ENCODE measurements around the gene TOP2A. TPM values are rescaled to one million over a fixed set of nuclear protein-coding genes. Genes with fewer than 3 reads are reported as not detected.
A peak's percentile ranks its signal among the peaks of the same experiment; 100 is the strongest.

Gene TOP2A
- total and polyA plus RNA-seq, 9 of the 15 experiments (the other 6 are each of a cell fraction or from before 2014, with no cell fraction given): 133 to 347 (median 259) TPM

GRCh38 chr17:40437095-40437732 is 19.5 kb upstream of the TOP2A start (continued):
- TF ChIP-seq ELK3 (CRISPR knock-in tag; IDR thresholded peaks at IDR 0.05) (no peak), ESRRA (IDR thresholded peaks at IDR 0.05; ENCODE audit: borderline replicate concordance, low read depth) (0 out of 2 replicates have a peak, but pooled peaks have one; percentile 15), NCOA4 (IDR thresholded peaks at IDR 0.05; ENCODE audit: partially characterized antibody) (no peak), IFI16 (CRISPR knock-in tag; IDR thresholded peaks at IDR 0.05) (no peak), KDM4B (IDR thresholded peaks at IDR 0.05; ENCODE audit: borderline replicate concordance in 2 of 2, low read depth in 1 of 2) (no peak), FOS (IDR thresholded peaks at IDR 0.05; ENCODE audit: extremely low read depth, insufficient read length) (no peak), CREM (IDR thresholded peaks at IDR 0.05; ENCODE audit: low read depth) (peak; percentile 59), MTA3 (IDR thresholded peaks at IDR 0.05; ENCODE audit: borderline replicate concordance) (no peak), CBX3 (IDR thresholded peaks at IDR 0.05; ENCODE audit: borderline replicate concordance in 1 of 2, low read length in 2 of 2) (peak in 1 of 2 experiments; percentile 77; a peak in 1 of 3 replicates), TFE3 (CRISPR knock-in tag; IDR thresholded peaks at IDR 0.05) (no peak), ZBTB34 (CRISPR knock-in tag; IDR thresholded peaks at IDR 0.05) (no peak), RBM14 (IDR thresholded peaks at IDR 0.05; ENCODE audit: borderline replicate concordance, insufficient read depth, low read depth, low read length) (no peak), RB1 (IDR thresholded peaks at IDR 0.05; ENCODE audit: low read depth) (0 out of 2 replicates have a peak, but pooled peaks have one; percentile 35), BCOR (IDR thresholded peaks at IDR 0.05) (peak; percentile 97), SMARCA5 (IDR thresholded peaks at IDR 0.05) (peak; percentile 89), SIX5 (IDR thresholded peaks at IDR 0.05; ENCODE audit: borderline replicate concordance in 1 of 2, insufficient read depth in 1 of 2, low read depth in 1 of 2, low read length in 2 of 2) (no peak), XRCC5 (IDR thresholded peaks at IDR 0.05; ENCODE audit: low read depth, low read length) (no peak), ETV1 (tag; conservative IDR thresholded peaks at IDR 0.05; ENCODE audit: low read depth) (peak; percentile 99), PRMT5 (CRISPR knock-in tag; IDR thresholded peaks at IDR 0.05) (no peak), FOXM1 (IDR thresholded peaks at IDR 0.05; ENCODE audit: low read depth) (no peak), FOXM1 (CRISPR knock-in tag; IDR thresholded peaks at IDR 0.05; ENCODE audit: low read depth) (no peak), BACH1 (tag; IDR thresholded peaks at IDR 0.05) (no peak)
